H1 (cell line): ENCODE results near the gene LRRC3B. TPM values are rescaled to one million over a fixed set of nuclear protein-coding genes. Genes with fewer than 3 reads are reported as not detected.

Experiments used
- CHD7 ChIP-seq: fragments of 300-600 bp; sonication (generic); IDR thresholded peaks from 2 replicates; pipeline ENCODE4 v1.7.1; 2012; ENCODE audit warnings: low read length, moderate library complexity, mild to moderate bottlenecking, inconsistent platforms; ENCODE audit not compliant: insufficient replicate concordance
- SP4 ChIP-seq: IDR thresholded peaks from 2 replicates; pipeline ENCODE4 v1.6.1; 2012; ENCODE audit warnings: low read length, inconsistent platforms
- polyA plus RNA-seq, 7 experiments: library from polyadenylated mRNA; depleted of rRNA in 3 of 7; stranded (reverse) in 5 of 7; unstranded in 2 of 7; fragments of >200 nt in 5 of 7; fragments of 200-250 nt in 2 of 7; gene quantifications; 1 replicate in 5 of 7; 2 replicates in 1 of 7; 4 replicates in 1 of 7; pipeline versions ENCODE4 v1.2.1 to v1.2.3, GENCODE V29; 2011 to 2013; ENCODE audit warnings: missing spikeins in 2 of 7, mixed read lengths in 2 of 7
- total RNA-seq: library from RNA; stranded (reverse); fragmentation: NEBNext Ultra II Directional; extraction: Animal tissue kit (Norgen Biotek cat#: 25700); gene quantifications from 2 replicates; pipeline ENCODE4 v1.2.1, GENCODE V29; 2021

Gene LRRC3B
- total and polyA plus RNA-seq, 2 of the 8 experiments (the other 6 are each of a cell fraction or from before 2014, with no cell fraction given) = 1.6 to 3.1 TPM

- TF ChIP-seq CHD7 (no peak), SP4 (no peak)
- TF ChIP-seq, all 59 proteins: peak for 0
Observed at GRCh38 chr3:26639339-26639738, 16.8 kb downstream of the LRRC3B start (continued).
